ENCODE measurements around the gene DMD.

The DMD gene

GRCh38 chrX:32614707-32615106 lies 596.6 kb downstream of the DMD start:
- Mint-ChIP-seq H3K36me3 (ENCODE audit: low read depth) (no peaks in the 10 kb centered on the region), H3K4me3 (no peak overlapping the region), H3K27me3 (ENCODE audit: low read depth) (no peaks in the 10 kb centered on the region), H3K27ac (no peak overlapping the region), H3K9me3 (no peaks in the 10 kb centered on the region), H3K4me1 (no peaks in the 10 kb centered on the region)
- no peak for TF ChIP-seq CTCF (IDR thresholded peaks at IDR 0.05; ENCODE audit: unreplicated experiment in 3 of 3)

- H3K9me3 Mint-ChIP-seq: no peaks in the 10 kb centered on the region
- H3K27me3 Mint-ChIP-seq (ENCODE audit: low read depth): no peaks in the 10 kb centered on the region
- H3K4me3 Mint-ChIP-seq: no peak overlapping the region
- no peak for TF ChIP-seq CTCF (IDR thresholded peaks at IDR 0.05; ENCODE audit: unreplicated experiment in 3 of 3)
- H3K4me1 Mint-ChIP-seq: no peaks in the 10 kb centered on the region
- H3K36me3 Mint-ChIP-seq (ENCODE audit: low read depth): no peaks in the 10 kb centered on the region
- H3K27ac Mint-ChIP-seq: no peak overlapping the region
These were observed 612.2 kb downstream of the DMD start for GRCh38 chrX:32599156-32599555.

- no peak overlapping the region for H3K27ac Mint-ChIP-seq
- no peaks in the 10 kb centered on the region for H3K4me1 Mint-ChIP-seq
- no peaks in the 10 kb centered on the region for H3K9me3 Mint-ChIP-seq
- H3K4me3 Mint-ChIP-seq: no peak overlapping the region
- TF ChIP-seq CTCF (IDR thresholded peaks at IDR 0.05; ENCODE audit: unreplicated experiment in 3 of 3): no peak
- no peaks in the 10 kb centered on the region for H3K27me3 Mint-ChIP-seq (ENCODE audit: low read depth)
- no peaks in the 10 kb centered on the region for H3K36me3 Mint-ChIP-seq (ENCODE audit: low read depth)
These were observed 612.6 kb downstream of the DMD start for GRCh38 chrX:32598707-32599106.

GRCh38 chrX:32597777-32598176 lies 613.6 kb downstream of the DMD start:
- TF ChIP-seq CTCF (IDR thresholded peaks at IDR 0.05; ENCODE audit: unreplicated experiment in 3 of 3): no peak
- Mint-ChIP-seq H3K27me3 (ENCODE audit: low read depth) (no peaks in the 10 kb centered on the region), H3K4me1 (no peaks in the 10 kb centered on the region), H3K4me3 (no peak overlapping the region), H3K9me3 (no peaks in the 10 kb centered on the region), H3K27ac (no peak overlapping the region), H3K36me3 (ENCODE audit: low read depth) (no peaks in the 10 kb centered on the region)

GRCh38 chrX:32592786-32593185 lies 618.6 kb downstream of the DMD start:
- no peak for TF ChIP-seq CTCF (IDR thresholded peaks at IDR 0.05; ENCODE audit: unreplicated experiment in 3 of 3)
- H3K27ac Mint-ChIP-seq: no peak overlapping the region
- H3K27me3 Mint-ChIP-seq (ENCODE audit: low read depth): no peaks in the 10 kb centered on the region
- no peaks in the 10 kb centered on the region for H3K36me3 Mint-ChIP-seq (ENCODE audit: low read depth)
- peaks cover 2% of the 10 kb centered on the region for H3K9me3 Mint-ChIP-seq
- H3K4me3 Mint-ChIP-seq: no peak overlapping the region
- H3K4me1 Mint-ChIP-seq: no peaks in the 10 kb centered on the region

- Mint-ChIP-seq H3K27me3 (ENCODE audit: low read depth) (no peaks in the 10 kb centered on the region), H3K36me3 (ENCODE audit: low read depth) (no peaks in the 10 kb centered on the region), H3K4me1 (no peaks in the 10 kb centered on the region), H3K4me3 (no peak overlapping the region), H3K9me3 (peaks cover 2% of the 10 kb centered on the region), H3K27ac (no peak overlapping the region)
- no peak for TF ChIP-seq CTCF (IDR thresholded peaks at IDR 0.05; ENCODE audit: unreplicated experiment in 3 of 3)
These were observed 619.8 kb downstream of the DMD start for GRCh38 chrX:32591589-32591988.
